Measurements from ENCODE around the gene LARGE1. TPM values are rescaled to one million over a fixed set of nuclear protein-coding genes. Genes with fewer than 3 reads are reported as not detected.

LARGE1 gene
- total RNA-seq, 3 donors from 2014 or later = 23.6 to 27.8 (median 26.1) TPM

GRCh38 chr22:33347002-33347401 is 573.3 kb downstream of the LARGE1 start:
- Histone ChIP-seq H3K4me3 (no peak overlapping the region), H3K4me1 (no peaks in the 10 kb centered on the region), H3K36me3 (no peaks in the 10 kb centered on the region), H3K9me3 (no peaks in the 10 kb centered on the region), H3K27ac (no peak overlapping the region), H3K27me3 (no peaks in the 10 kb centered on the region)
- no peak for DNase-seq (ENCODE audit: low spot score in 2 of 2)
- intact Hi-C loops (cut with DNase I; ENCODE audit: low total_unique reads) = no loop called here
- no peak for TF ChIP-seq POLR2A (IDR thresholded peaks at IDR 0.05)
- no peak for TF ChIP-seq CTCF (IDR thresholded peaks at IDR 0.05)
- TF ChIP-seq POLR2AphosphoS5 (IDR thresholded peaks at IDR 0.05) = no peak

DNA sequence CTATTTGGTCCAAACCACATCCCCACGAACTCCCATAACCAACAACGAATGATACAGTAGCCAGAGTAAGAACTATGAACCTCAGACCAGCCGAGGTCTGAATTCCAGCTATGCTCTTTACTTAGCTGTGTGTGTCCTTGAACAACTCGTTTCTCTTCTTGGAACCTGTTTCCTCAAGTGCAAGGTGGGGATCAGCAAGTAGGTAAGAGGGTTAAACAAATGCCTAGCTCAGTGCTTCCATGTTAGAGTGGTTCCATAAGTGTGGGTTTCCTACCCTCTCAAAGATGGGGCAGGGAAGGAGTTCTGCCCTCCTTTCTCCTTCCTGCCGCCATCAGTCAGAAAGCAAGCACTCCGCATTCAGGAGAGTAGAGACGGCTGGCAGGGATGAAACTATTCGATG is 578.7 kb downstream of the LARGE1 start:
- H3K4me3 ChIP-seq = no peak overlapping the region
- H3K36me3 ChIP-seq = no peaks in the 10 kb centered on the region
- H3K4me1 ChIP-seq = no peaks in the 10 kb centered on the region
- no peak for DNase-seq (ENCODE audit: low spot score in 2 of 2)
- no peaks in the 10 kb centered on the region for H3K9me3 ChIP-seq
- H3K27me3 ChIP-seq = no peaks in the 10 kb centered on the region
- intact Hi-C loops (cut with DNase I; ENCODE audit: low total_unique reads) = loop anchor here (5.0 kb wide), 1 partner anchor 159 kb away; no protein-coding TSS in a partner anchor
- H3K27ac ChIP-seq = no peak overlapping the region
- TF ChIP-seq CTCF (IDR thresholded peaks at IDR 0.05) = no peak
- TF ChIP-seq POLR2A (IDR thresholded peaks at IDR 0.05) = no peak

- H3K36me3 ChIP-seq = no peaks in the 10 kb centered on the region
- H3K27me3 ChIP-seq = no peaks in the 10 kb centered on the region
- no peaks in the 10 kb centered on the region for H3K9me3 ChIP-seq
- no peak overlapping the region for H3K4me3 ChIP-seq
- H3K4me1 ChIP-seq = no peaks in the 10 kb centered on the region
- intact Hi-C loops (cut with DNase I; ENCODE audit: low total_unique reads) = no loop called here
- no peak overlapping the region for H3K27ac ChIP-seq
- no peak for TF ChIP-seq CTCF (IDR thresholded peaks at IDR 0.05)
- TF ChIP-seq POLR2A (IDR thresholded peaks at IDR 0.05) = no peak
- no peak for TF ChIP-seq POLR2AphosphoS5 (IDR thresholded peaks at IDR 0.05)
- DNase-seq (ENCODE audit: low spot score in 2 of 2) = peak in 1 of 2 donors; percentile 43
Measured at GRCh38 chr22:33337524-33337923, 582.8 kb downstream of the LARGE1 start.

DNA sequence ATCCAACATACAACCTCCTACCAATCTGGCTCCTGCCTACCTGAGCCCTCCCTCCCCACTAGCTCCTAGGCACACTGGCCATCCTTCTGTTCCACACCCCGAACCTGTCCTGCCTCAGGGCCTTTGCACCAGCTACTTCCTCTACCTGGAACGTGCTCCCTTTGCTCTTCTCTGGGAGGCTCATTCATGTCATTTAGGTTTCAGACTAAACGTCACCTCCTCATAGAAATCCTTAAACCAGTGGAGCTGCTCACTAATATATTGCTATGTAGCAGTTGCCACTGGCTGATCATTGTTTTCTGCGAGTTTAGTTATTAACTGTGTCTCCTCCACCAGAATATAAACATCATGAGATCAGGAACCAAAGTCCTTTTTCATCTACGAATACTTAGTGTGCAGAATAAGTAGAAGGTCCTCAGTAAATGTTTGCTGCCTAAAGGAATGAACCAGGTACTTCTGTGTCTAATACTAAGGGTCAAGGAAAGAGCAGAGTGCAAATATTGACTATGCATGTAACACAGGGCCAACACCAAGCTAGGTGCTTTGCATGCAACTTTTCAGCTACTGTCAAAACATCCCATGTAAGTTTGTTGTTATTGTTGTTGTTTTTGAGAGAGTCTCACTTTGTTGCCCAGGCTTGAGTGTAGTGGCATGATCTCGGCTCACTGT is 584.5 kb downstream of the LARGE1 start:
- Histone ChIP-seq H3K27me3 (no peaks in the 10 kb centered on the region), H3K27ac (no peak overlapping the region), H3K36me3 (no peaks in the 10 kb centered on the region), H3K9me3 (no peaks in the 10 kb centered on the region), H3K4me3 (no peak overlapping the region), H3K4me1 (no peaks in the 10 kb centered on the region)
- intact Hi-C loops (cut with DNase I; ENCODE audit: low total_unique reads) = no loop called here
- no peak for DNase-seq (ENCODE audit: low spot score in 2 of 2)
- TF ChIP-seq CTCF (IDR thresholded peaks at IDR 0.05) = no peak
- no peak for TF ChIP-seq POLR2A (IDR thresholded peaks at IDR 0.05)
- TF ChIP-seq POLR2AphosphoS5 (IDR thresholded peaks at IDR 0.05) = no peak

DNA sequence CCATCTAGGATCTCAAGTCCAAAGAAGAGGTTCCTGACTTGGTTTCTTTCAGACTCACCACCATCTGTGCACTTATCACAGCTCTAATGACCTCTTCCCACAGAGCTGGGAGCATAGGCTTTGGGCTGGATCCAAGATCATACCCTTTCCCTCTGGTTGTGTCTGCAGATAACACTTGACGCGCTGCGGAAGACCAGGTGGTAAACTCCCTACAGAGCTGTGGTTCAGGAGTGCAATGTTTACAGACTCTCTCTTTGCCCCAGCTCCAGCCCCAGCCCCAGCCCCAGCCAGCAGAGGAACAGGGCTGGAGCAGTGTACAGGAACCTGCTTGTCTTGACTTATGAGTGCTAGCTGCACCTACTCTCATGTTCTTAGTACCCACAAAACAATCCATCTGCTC is 587.7 kb downstream of the LARGE1 start:
- DNase-seq (ENCODE audit: low spot score in 2 of 2) = no peak
- intact Hi-C loops (cut with DNase I; ENCODE audit: low total_unique reads) = no loop called here
- Histone ChIP-seq H3K36me3 (no peaks in the 10 kb centered on the region), H3K27me3 (no peaks in the 10 kb centered on the region), H3K4me1 (no peaks in the 10 kb centered on the region), H3K9me3 (no peaks in the 10 kb centered on the region), H3K4me3 (no peak overlapping the region), H3K27ac (no peak overlapping the region)
- TF ChIP-seq CTCF (IDR thresholded peaks at IDR 0.05) (no peak), POLR2AphosphoS5 (IDR thresholded peaks at IDR 0.05) (no peak), POLR2A (IDR thresholded peaks at IDR 0.05) (no peak)
